Astrocyte (in vitro differentiated cells and primary cell): ENCODE data around the gene ARHGAP1. TPM values are rescaled to one million over a fixed set of nuclear protein-coding genes. Genes with fewer than 3 reads are reported as not detected.
A peak's percentile ranks its signal among the peaks of the same experiment; 100 is the strongest.

Experiments
- DNase-seq: peaks from one replicate; pipeline ENCODE4 v3.0.0-alpha.2; 2010; ENCODE audit warnings: low read depth
- FAIRE-seq: peaks from 2 replicates; lab custom pipeline; 2011; peaks lifted over from hg19 to GRCh38; lab: Jason Lieb, UNC
- H2AFZ ChIP-seq: 2 replicates; pipeline ENCODE4 v1.6.0; 2012; ENCODE audit warnings: low read depth, low read length, inconsistent platforms
- H3K27ac ChIP-seq: 2 replicates; pipeline ENCODE4 v1.5.1; 2011; ENCODE audit warnings: low read depth, low read length, inconsistent platforms
- H3K27me3 ChIP-seq: 2 replicates; pipeline ENCODE4 v1.6.0; 2011; ENCODE audit warnings: low read length, inconsistent platforms; ENCODE audit not compliant: insufficient read depth
- H3K36me3 ChIP-seq: 2 replicates; pipeline ENCODE4 v1.5.1; 2011; ENCODE audit warnings: low read length, inconsistent platforms; ENCODE audit not compliant: insufficient read depth
- H3K4me1 ChIP-seq: 2 replicates; pipeline ENCODE4 v1.5.1; 2011; ENCODE audit warnings: low read length, inconsistent platforms; ENCODE audit not compliant: insufficient read depth
- H3K4me2 ChIP-seq: 2 replicates; pipeline ENCODE4 v1.6.0; 2012; ENCODE audit warnings: low read length, inconsistent platforms
- H3K4me3 ChIP-seq: 2 replicates; pipeline ENCODE4 v1.5.1; 2011; ENCODE audit warnings: low read depth, mild to moderate bottlenecking, low read length, inconsistent platforms; ENCODE audit not compliant: insufficient read depth
- H3K79me2 ChIP-seq: 2 replicates; pipeline ENCODE4 v1.6.0; 2012; ENCODE audit warnings: mild to moderate bottlenecking, low read length, inconsistent platforms; ENCODE audit not compliant: insufficient read depth
- H3K9ac ChIP-seq: 2 replicates; pipeline ENCODE4 v1.6.0; 2012; ENCODE audit warnings: mild to moderate bottlenecking, low read length, inconsistent platforms
- H3K9me3 ChIP-seq: 2 replicates; pipeline ENCODE4 v1.5.1; 2012; ENCODE audit warnings: low read depth, mild to moderate bottlenecking, low read length, inconsistent platforms; ENCODE audit not compliant: insufficient read depth
- H4K20me1 ChIP-seq: 2 replicates; pipeline ENCODE4 v1.6.0; 2012; ENCODE audit warnings: low read length, inconsistent platforms; ENCODE audit not compliant: insufficient read depth
- H3K27ac Mint-ChIP-seq: one replicate; pipeline ENCODE4 v1.8.0; 2021; ENCODE audit warnings: mild to moderate bottlenecking, mixed read lengths; ENCODE audit not compliant: unreplicated experiment
- H3K27me3 Mint-ChIP-seq: one replicate; pipeline ENCODE4 v1.8.0; 2021; ENCODE audit warnings: low read depth, mixed read lengths; ENCODE audit not compliant: unreplicated experiment
- H3K36me3 Mint-ChIP-seq: one replicate; pipeline ENCODE4 v1.8.0; 2021; ENCODE audit warnings: low read depth, mixed read lengths; ENCODE audit not compliant: unreplicated experiment
- H3K4me1 Mint-ChIP-seq: one replicate; pipeline ENCODE4 v1.8.0; 2021; ENCODE audit warnings: low read depth, mixed read lengths; ENCODE audit not compliant: unreplicated experiment
- H3K4me3 Mint-ChIP-seq: one replicate; pipeline ENCODE4 v1.8.0; 2021; ENCODE audit warnings: mild to moderate bottlenecking, moderate library complexity, mixed read lengths; ENCODE audit not compliant: unreplicated experiment
- H3K9me3 Mint-ChIP-seq: one replicate; pipeline ENCODE4 v1.8.0; 2021; ENCODE audit warnings: mild to moderate bottlenecking, mixed read lengths; ENCODE audit not compliant: unreplicated experiment
- CTCF ChIP-seq: IDR thresholded peaks from 2 replicates; pipeline ENCODE4 v1.5.1; 2011; ENCODE audit warnings: low read depth, mild to moderate bottlenecking, inconsistent platforms, low read length, moderate library complexity; ENCODE audit not compliant: insufficient read depth
- EZH2 ChIP-seq: IDR thresholded peaks from 2 replicates; pipeline ENCODE4 v1.6.1; 2012; ENCODE audit warnings: mild to moderate bottlenecking, low read length, inconsistent platforms; ENCODE audit not compliant: insufficient read depth
- total RNA-seq: library from RNA; stranded (reverse); gene quantifications from 2 replicates; pipeline ENCODE4 v1.2.1, GENCODE V29; 2021

Gene ARHGAP1
- total RNA-seq, 1 donor from 2014 or later: 116 TPM

GRCh38 chr11:46655631-46656030, 44.8 kb downstream of the ARHGAP1 start:
- Histone ChIP-seq H3K4me2 (no peak overlapping the region), H2AFZ (no peak overlapping the region), H3K27ac (no peak overlapping the region), H3K4me3 (no peak overlapping the region), H3K36me3 (peaks cover 55% of the 10 kb centered on the region), H3K9ac (no peak overlapping the region), H4K20me1 (no peaks in the 10 kb centered on the region), H3K27me3 (no peaks in the 10 kb centered on the region), H3K9me3 (no peaks in the 10 kb centered on the region), H3K79me2 (no peaks in the 10 kb centered on the region), H3K4me1 (no peaks in the 10 kb centered on the region)
- no peak for DNase-seq
- Mint-ChIP-seq H3K4me1 (peaks cover 39% of the 10 kb centered on the region), H3K36me3 (peaks cover 33% of the 10 kb centered on the region), H3K27me3 (no peaks in the 10 kb centered on the region), H3K9me3 (no peaks in the 10 kb centered on the region), H3K27ac (no peak overlapping the region), H3K4me3 (no peak overlapping the region)
- FAIRE-seq: no peak
- TF ChIP-seq EZH2: no peak
- no peak for TF ChIP-seq CTCF

- H3K27me3 ChIP-seq: no peaks in the 10 kb centered on the region
- Mint-ChIP-seq H3K27me3 (no peaks in the 10 kb centered on the region), H3K27ac (peak overlapping the region; percentile 85), H3K9me3 (no peaks in the 10 kb centered on the region), H3K36me3 (peaks cover 19% of the 10 kb centered on the region), H3K4me1 (peaks cover 30% of the 10 kb centered on the region), H3K4me3 (no peak overlapping the region)
- peak overlapping the region; percentile 80 for H3K4me2 ChIP-seq
- H3K4me3 ChIP-seq: peak overlapping the region; percentile 30
- H3K9ac ChIP-seq: peak overlapping the region; percentile 82
- no peaks in the 10 kb centered on the region for H3K9me3 ChIP-seq
- H4K20me1 ChIP-seq: no peaks in the 10 kb centered on the region
- peaks cover 20% of the 10 kb centered on the region for H3K4me1 ChIP-seq
- peak overlapping the region; percentile 99 for H3K27ac ChIP-seq
- FAIRE-seq (peak; percentile 82), DNase-seq (peak; percentile 95)
- H3K36me3 ChIP-seq: peaks cover 35% of the 10 kb centered on the region
- peak overlapping the region; percentile 66 for H2AFZ ChIP-seq
- H3K79me2 ChIP-seq: peaks cover under 1% of the 10 kb centered on the region
- no peak for TF ChIP-seq EZH2
- TF ChIP-seq CTCF: no peak
Observed at GRCh38 chr11:46649180-46649738, 51.2 kb downstream of the ARHGAP1 start.

- H3K9me3 Mint-ChIP-seq: no peaks in the 10 kb centered on the region
- Histone ChIP-seq H3K4me1 (peaks cover 5% of the 10 kb centered on the region), H3K4me2 (no peak overlapping the region), H3K27me3 (no peaks in the 10 kb centered on the region), H4K20me1 (peaks cover 21% of the 10 kb centered on the region), H3K4me3 (no peak overlapping the region), H3K27ac (no peak overlapping the region), H3K36me3 (peaks cover 17% of the 10 kb centered on the region), H3K9me3 (no peaks in the 10 kb centered on the region), H3K79me2 (peaks cover 27% of the 10 kb centered on the region), H3K9ac (no peak overlapping the region), H2AFZ (no peak overlapping the region)
- DNase-seq (no peak), FAIRE-seq (no peak)
- no peak overlapping the region for H3K27ac Mint-ChIP-seq
- peaks cover 19% of the 10 kb centered on the region for H3K4me1 Mint-ChIP-seq
- peaks cover 21% of the 10 kb centered on the region for H3K36me3 Mint-ChIP-seq
- H3K4me3 Mint-ChIP-seq: no peak overlapping the region
- no peaks in the 10 kb centered on the region for H3K27me3 Mint-ChIP-seq
- TF ChIP-seq EZH2: no peak
- no peak for TF ChIP-seq CTCF
Observed at GRCh38 chr11:46643986-46644385, 56.4 kb downstream of the ARHGAP1 start.
